HG02588 (cell line): ENCODE data around the gene TMEM74B.

Experiments used
- ATAC-seq: cut with Tn5 transposase; IDR thresholded peaks from one replicate; pipeline ENCODE4 v1.9.1; 2021; ENCODE audit warnings: mild to moderate bottlenecking, moderate library complexity; ENCODE audit not compliant: unreplicated experiment

TMEM74B gene

GRCh38 chr20:1183153-1183552 lies 1.6 kb downstream of the TMEM74B start:
- no peak for ATAC-seq

GRCh38 chr20:1182106-1182505 lies 2.7 kb downstream of the TMEM74B start:
- ATAC-seq, result no peak

DNA sequence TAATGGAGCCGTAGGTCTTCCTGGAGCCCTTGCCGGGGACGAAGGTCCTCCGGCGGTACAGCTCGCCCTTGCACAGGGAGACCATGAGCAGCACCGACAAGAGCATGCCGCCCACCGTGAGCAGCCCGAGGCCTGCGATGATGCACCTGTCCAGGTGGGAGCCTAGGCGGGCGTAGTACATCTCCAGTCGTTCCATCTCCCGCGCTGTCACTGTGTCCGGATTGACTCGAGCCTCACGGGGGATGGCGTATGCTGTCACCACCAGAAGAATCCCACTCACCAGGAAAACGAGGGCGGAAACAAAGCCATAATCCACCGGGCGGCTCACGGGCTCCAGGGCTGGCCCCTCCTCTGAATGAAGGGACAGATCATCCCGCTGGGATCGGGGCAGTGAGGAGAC lies 3.8 kb downstream of the TMEM74B start:
- no peak for ATAC-seq

GRCh38 chr20:1178623-1179022 lies 6.2 kb downstream of the TMEM74B start:
- ATAC-seq, result no peak

DNA sequence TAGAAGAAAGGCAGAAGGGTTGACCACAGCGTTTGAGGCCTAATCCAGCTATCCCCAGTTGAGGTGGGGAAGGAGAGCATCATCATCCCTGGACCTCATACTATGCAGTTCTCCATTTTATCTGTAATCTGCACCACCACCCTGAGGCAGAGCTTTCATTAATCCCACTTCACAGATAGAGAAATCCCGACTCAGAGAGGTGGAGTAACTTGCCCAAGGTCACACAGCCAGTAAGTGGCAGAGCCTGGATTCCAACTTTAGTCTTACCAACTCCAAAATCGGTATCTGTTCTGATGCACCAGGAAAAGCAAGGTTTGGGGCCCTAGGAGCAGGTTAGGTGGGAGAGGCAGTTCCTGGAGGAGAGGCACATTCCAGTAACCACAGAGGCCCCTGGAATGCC lies 6.7 kb downstream of the TMEM74B start:
- ATAC-seq, result no peak

DNA sequence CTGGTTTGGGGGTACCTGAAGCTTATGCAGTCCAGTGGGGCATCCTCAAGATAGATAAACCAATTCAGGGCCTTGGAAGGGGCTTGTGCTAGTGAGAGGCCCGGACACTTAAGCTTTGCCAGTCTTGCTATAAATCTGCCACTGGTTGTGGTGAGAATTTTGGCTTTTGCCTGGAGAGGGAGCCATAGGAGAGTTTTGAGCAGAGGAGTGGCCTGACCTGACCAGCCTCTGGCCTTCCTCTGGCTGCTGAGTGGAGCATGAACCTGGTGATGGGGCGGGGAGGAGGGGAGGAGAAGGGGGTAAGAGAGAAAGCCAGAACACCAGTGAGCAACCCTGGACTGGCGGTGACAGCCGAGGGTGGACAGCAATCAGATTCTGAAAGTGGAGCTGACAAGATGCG lies 7.1 kb downstream of the TMEM74B start:
- ATAC-seq, result no peak

DNA sequence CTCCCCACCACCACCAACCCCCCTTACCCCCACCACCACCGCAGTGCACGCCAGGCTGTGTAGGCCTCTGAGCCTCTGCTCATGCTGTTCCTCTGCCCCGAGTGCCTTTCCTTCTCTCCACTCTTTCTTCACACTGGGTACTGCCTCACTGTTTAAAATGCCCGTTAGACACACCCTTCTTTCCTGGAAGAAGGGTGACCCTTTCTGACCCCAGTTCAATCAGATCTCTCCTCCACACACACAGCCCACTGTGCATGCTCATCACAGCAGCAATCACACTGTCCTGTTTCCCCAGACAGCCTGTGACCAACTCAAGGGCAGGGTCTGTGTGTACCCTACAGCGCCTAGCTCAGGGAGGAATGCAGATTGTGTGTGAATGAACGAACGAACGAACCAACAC lies 10.0 kb downstream of the TMEM74B start:
- ATAC-seq, result no peak

DNA sequence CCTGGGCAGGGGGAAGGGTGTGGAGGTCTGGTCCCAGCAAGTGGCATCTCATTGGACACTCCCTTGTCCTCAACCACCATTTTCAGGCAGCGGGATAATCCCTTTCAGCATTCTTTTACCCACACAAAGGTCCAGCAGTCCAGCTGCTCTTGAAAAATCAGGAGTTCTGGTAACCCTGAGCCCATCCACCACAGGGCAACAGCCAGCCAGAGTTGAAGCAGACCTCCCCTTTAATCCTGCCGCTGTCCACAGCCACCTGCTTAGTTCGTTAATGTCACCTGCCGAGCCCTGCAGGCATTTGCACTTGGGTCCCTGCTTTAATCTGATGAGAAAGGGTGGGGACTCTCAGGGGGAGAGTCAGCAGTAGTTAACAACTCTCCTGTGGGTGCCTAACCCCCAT lies 11.1 kb downstream of the TMEM74B start:
- ATAC-seq, result no peak

DNA sequence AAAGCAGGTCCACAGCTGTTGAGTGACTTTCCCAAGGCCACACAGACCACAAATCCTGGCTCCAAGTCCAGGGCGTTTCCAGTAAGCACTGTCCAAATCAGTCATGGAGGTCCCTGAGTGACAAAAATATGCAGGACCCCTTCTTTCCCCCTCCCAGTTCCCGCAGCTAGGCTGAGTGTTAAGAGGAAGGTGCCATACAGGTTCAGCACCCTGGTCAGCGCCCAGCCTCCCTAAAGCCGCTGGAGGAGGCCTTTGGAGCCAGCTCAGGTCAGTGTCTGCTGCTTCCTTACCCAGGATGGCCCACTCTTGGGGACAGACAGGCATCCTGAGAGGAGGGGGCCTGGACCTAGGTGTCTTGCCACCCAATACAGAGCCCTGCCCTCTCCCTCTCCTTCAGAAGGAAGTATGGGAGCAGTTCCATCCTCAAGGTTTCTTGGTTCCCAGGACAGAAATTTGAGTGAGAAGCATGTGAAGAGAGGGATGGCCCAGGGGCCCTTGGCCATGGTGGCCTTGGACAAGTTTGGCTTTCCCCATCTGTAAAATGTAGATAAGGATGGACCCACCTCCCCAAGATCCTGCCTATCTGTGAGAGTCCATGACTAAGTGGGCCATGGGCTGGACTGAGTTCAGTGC lies 13.2 kb downstream of the TMEM74B start:
- no peak for ATAC-seq

DNA sequence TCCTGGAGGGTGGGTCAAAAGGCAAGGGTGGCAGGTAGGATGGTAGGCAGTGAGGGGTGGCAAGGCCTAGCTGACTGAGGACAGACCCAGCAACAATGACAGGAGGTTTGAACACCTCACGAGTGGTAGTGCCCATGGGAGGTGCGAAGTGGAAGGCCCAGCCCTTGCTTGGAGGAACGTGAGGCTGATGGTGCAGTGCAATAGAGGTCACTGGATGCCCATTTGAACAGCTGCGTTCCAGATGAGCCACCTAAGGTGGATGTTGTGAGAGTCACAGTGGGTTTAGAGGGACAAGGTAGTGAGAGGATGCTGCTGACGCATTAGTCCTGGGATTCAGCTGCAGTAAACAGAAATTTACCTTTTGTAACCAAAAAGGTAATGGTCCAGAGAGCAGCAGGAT lies 15.6 kb downstream of the TMEM74B start:
- no peak for ATAC-seq

GRCh38 chr20:1166948-1167720 lies 17.6 kb downstream of the TMEM74B start:
- ATAC-seq, result no peak

GRCh38 chr20:1165941-1166340 lies 18.8 kb downstream of the TMEM74B start:
- no peak for ATAC-seq

- no peak for ATAC-seq
These were observed 19.3 kb downstream of the TMEM74B start for GRCh38 chr20:1165521-1165920.

DNA sequence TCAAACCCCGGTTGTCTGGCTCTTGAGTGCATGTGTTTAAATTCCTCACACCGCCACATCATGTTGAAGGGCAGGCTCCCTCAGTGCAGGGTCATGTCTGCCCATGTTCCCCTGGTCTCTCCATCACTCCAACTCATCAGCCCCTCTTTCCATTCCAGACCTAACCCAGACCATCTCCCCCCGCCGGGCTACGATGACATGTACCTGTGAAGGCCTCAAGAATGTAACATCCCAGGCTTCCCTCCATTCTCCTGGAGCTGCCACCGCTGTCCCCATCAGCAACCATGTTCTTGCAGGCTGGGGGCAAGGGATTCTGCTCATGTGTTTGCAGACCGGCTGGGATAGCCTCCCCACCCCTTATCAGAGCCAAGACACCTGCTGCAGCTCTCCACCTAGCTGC lies 19.9 kb downstream of the TMEM74B start:
- ATAC-seq, result no peak

GRCh38 chr20:1163653-1164052 lies 21.1 kb downstream of the TMEM74B start:
- ATAC-seq, result no peak

DNA sequence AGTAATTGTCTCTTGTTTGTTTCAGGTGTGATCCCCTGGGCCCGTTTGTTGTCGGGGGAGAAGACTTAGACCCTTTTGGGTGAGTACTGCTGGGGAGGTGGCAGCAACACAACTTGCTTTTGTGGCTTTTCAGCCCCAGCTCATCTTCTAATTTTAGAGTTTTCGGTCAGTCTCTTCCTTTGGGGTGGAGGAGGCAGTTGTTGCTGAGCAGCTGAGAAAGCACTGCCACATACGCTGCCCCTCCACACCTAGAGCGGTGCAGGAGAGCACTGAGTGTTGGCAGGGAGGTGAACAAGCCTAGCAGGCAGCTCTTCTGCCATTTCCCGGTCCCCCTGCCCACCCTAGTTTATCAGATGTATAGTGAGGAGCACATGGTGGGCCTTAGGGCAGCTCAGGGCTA lies 21.7 kb downstream of the TMEM74B start:
- ATAC-seq, result no peak

DNA sequence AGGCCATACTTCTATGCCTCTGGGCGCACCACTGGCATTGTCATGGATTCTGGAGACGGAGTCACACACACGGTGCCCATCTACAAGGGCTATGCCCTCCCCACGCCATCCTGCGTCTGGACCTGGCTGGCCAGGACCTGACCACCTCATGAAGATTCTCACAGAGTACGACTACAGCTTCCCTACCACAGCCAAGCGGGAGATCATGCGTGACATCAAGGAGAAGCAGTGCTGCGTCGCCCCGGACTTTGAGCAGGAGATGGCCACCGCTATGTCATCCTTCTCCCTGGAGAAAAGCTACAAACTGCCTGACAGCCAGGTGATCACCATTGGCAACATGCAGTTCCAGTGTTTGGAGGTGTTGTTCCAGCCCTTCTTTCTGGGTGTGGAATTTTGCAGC lies 23.8 kb downstream of the TMEM74B start:
- ATAC-seq, result no peak

- no peak for ATAC-seq
These were observed 24.3 kb downstream of the TMEM74B start for GRCh38 chr20:1160496-1160895.

DNA sequence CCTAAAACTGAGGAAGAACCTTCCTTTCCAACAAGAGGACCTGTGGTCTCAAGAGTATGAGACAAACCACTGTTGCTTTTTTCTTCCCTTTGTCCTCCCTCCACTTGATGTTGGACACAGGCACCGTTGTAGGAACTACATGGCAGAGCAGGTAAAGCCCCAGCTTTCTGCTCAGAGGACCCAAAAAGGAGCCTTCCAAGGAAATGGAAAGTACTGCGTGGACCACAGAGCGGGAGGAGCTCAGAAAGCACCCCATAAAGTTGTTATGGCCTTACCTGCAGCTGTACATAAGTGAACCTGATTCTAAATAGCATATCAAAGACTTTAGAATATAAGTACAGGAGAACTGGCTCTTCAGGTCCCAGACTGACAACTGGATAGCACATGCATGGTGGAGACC lies 29.4 kb downstream of the TMEM74B start:
- no peak for ATAC-seq

- no peak for ATAC-seq
These were observed 30.1 kb downstream of the TMEM74B start for GRCh38 chr20:1154691-1155090.

DNA sequence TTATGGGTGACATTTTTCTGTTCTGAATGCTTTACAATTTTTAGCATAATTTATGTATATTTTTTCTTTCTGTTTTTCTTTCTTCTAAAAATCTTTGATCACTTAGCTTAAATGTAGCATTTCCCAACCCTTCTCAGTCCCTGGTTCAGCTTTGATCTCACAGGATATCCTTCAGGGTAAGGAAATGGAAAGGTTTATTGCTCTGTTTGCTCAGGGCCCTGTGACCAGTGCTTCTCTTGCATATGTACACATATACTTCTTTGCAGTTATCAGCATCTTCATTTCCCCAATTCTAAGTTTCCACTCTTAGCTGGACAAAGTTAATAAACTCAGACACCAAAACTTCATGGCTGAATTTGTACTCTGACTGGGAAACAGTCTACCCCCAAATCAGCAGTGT lies 30.6 kb downstream of the TMEM74B start:
- no peak for ATAC-seq

GRCh38 chr20:1150968-1151367 lies 33.8 kb downstream of the TMEM74B start:
- no peak for ATAC-seq

DNA sequence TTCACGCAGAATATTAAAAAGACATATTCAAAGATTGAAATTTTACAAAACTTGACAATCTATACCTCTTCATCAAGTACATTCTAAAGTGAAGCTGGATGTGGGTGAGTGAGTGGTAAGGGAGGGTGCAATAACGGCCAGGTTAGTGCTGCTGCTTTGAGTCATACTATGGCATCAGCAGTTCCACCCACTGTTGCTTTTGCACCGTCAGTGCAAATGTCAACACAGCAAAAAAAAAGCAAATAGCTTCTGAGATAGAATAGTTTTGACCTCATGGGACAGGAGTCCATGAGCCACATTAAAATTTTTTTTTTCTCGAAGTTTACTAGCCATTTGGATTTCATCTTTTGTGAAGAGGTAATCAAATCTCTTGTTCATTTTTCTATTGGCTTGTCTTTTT lies 34.6 kb downstream of the TMEM74B start:
- no peak for ATAC-seq
